Gastroesophageal sphincter (tissue), 3 donors: ENCODE data around the gene PLOD2.

Source experiments
- POLR2A ChIP-seq, 2 donors: fragments of 450-650 bp; IDR thresholded peaks; one replicate each; pipeline ENCODE4 v1.6.1; 2017; ENCODE audit warnings: antibody characterized with exemption in 2 of 2, mild to moderate bottlenecking in 2 of 2, moderate library complexity in 1 of 2
- TF ChIP-seq, protein P1 (sequence below), 4 experiments: fragments of 200-600 bp in 2 of 4; fragments of 450-650 bp in 2 of 4; sonication (generic) in 1 of 4; IDR thresholded peaks; one replicate each; pipeline ENCODE4 v1.5.1; 2017 to 2019; ENCODE audit warnings: antibody characterized with exemption in 4 of 4, mild to moderate bottlenecking in 2 of 4, moderate library complexity in 2 of 4

DNA sequence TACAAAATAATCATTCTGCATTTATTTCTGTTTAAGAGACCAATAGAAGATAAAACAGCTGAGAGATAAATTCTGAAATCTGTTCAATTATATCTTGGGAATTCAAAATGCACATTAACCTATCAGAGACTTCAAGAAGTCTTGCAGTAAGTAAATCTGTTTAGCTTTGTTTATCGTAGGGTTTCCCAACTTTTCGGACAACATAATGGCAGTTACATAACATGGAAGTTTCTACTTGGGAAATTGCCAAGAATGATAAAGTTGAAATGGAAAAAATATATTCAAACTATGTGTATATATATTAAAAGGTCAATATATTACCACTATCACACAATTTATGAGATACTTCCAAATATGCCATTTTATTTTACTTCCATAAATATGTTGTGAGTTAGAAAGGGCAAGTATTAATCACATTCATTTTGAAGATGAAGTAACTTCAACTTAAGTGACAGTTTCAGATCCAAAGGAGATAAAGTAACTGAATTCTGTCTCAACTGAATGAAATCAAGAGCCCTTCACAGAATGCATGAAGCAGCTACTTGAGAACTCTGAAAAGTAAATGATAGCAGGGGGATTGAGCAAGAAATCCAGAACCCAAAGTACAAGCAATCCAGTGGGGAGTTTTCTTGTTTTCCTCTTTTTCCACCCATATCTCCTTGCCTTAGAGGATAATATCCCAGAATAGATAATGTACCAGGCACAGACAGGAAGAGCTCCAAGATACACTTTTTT lies 108.8 kb downstream of the PLOD2 start:
- TF ChIP-seq, protein P1, sequence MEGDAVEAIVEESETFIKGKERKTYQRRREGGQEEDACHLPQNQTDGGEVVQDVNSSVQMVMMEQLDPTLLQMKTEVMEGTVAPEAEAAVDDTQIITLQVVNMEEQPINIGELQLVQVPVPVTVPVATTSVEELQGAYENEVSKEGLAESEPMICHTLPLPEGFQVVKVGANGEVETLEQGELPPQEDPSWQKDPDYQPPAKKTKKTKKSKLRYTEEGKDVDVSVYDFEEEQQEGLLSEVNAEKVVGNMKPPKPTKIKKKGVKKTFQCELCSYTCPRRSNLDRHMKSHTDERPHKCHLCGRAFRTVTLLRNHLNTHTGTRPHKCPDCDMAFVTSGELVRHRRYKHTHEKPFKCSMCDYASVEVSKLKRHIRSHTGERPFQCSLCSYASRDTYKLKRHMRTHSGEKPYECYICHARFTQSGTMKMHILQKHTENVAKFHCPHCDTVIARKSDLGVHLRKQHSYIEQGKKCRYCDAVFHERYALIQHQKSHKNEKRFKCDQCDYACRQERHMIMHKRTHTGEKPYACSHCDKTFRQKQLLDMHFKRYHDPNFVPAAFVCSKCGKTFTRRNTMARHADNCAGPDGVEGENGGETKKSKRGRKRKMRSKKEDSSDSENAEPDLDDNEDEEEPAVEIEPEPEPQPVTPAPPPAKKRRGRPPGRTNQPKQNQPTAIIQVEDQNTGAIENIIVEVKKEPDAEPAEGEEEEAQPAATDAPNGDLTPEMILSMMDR (IDR thresholded peaks at IDR 0.05), result no peak
- no peak for TF ChIP-seq POLR2A (IDR thresholded peaks at IDR 0.05)
